GM19452 (cell line): Measurements from ENCODE around the gene DIRAS3.
"Not testable (repeated sequence)": the region's sequence is repeated elsewhere in the genome, so short reads cannot be mapped to it uniquely, and the experiment has no call there.

Experiments used
- ATAC-seq: cut with Tn5 transposase; IDR thresholded peaks from one replicate; pipeline ENCODE4 v1.9.1; 2021; ENCODE audit not compliant: unreplicated experiment

DIRAS3 gene

DNA sequence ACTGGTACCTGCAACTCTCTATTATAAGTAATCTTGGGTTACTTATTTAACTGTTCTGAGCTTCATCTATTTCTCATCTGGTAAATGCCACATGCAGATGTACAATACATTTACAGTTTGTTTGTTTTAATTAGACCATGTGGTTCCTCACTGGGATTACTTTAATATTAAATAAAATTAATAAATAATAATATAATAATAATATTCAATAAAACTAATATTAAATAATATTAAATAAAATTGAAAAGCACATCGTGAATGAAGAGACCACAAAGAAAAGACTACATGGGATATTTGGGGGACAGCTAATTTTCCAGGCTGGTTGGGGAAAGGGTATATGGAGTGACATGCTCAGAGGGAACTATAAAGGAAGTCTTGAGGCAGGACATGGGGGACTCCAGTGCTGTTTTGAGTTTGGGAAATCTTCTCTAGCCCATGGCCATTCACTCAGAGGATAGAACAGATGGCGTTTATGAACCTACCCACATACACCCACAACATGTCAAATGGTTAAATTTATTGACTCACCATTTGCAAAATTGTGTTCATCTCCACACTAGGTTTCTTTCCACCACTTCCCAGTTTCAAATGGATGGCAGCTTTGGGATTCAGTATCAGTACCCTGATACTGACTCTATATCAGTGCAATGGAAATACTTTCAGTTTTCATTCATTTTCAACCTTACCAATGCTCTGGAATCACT is 25.6 kb downstream of the DIRAS3 start:
- ATAC-seq: no peak

DNA sequence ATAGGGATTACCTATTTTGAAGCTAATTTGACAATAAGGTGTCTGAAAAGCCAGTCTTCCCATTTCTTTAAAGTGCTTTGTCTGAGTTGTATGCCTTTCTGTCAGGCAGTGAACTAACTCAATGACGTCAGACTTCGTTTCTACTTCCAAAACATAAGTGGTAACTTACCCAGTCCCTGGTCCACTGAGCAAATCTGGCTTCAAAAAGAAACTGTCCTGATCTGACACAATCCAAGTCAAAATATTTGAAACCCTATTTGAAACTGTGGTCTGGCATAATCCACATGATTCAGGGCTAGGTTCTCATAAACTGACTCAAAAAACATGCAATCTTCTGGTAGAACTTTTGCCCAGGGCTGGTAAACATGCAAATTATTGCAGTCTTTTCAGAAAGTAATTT is 34.0 kb downstream of the DIRAS3 start:
- ATAC-seq: no peak

DNA sequence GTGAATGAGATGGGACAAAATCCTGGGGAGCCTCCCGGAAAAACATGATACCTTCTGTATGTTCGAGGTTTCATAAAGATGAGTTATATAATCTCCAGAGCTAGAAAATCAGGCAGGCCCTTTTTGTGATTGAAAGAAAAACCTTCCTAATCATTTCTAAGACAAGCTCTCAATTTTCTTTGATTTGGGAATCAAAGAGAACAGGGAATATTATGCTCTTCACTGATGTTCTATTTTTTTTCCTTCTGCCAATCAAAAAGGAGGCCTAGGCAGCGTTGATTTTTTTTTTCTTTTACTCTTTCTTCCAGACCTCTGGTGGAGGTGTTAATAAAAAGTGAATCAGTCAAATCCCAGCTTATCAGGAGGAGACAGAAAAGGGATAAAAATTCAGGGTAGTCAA is 34.5 kb downstream of the DIRAS3 start:
- ATAC-seq: no peak

DNA sequence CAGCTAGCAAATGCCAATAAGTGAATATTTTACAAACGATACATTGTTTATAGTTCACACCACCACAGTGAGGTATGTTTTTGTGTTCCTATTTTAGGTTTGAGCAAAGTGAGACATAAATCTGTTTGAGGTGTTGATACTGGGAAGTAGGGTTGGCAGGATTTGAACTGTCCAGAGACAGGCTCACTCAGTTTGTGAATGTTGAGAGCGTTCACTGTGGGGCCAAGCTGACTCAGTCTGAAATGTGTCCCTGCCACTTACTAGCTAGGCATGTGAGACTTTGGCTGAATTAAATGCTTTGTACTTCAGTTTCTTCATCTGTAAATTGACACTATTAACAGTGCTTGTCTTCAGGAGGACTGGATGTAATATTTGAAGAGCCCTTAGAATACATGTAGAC is 35.1 kb downstream of the DIRAS3 start:
- ATAC-seq: no peak

DNA sequence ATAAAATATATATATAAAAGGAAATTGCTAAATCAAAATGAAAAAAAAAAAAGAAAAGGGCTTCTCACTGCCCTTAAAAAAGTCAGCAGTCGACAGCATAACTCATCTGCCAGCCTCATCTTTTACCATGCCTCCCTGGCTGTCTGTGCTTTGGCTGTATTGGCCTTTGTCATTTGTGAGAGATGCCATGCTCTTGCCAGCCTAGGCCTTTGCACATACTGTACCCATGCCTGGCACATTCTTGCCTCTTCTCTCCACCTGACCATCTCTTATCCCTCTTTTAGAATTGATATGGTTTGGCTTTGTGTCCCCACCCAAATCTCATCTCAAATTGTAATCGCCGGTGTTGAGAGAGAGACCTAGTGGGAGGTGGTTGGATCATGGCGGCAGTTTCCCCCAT is 37.1 kb downstream of the DIRAS3 start:
- ATAC-seq: no peak

DNA sequence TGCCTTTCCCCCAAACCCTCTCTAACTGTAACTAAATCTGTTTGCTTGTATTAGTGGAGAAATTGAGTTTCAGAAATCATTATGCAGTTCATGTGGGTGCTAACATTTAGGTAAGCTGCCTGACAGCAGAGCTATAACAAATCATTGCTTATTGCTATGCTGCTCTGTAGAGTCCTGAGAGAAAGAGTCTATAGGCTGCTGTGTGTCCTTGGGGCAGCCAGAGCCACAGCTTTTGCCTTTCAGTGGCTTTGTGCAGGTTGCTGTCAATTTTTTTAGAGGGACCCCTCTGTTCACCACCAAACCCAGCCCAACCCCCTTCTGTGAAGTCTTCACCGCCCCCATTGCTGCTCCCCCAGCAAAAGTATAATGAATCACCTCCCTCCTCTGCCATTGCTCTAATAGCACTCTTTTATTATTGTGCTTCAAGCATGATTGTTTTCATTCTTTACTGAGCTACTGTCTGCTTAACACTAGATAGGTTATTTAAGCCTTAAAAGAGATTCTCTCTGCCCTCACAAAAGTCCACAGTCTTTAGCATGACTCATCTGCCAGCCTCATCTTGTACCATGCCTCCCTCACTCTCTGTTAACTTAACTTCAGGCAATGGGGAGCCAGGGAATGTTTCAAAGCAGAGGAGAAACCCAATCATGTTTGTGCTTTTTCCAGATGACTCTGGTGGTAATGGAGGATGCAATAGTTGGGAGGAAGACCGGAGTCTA is 38.6 kb downstream of the DIRAS3 start:
- ATAC-seq: no peak

DNA sequence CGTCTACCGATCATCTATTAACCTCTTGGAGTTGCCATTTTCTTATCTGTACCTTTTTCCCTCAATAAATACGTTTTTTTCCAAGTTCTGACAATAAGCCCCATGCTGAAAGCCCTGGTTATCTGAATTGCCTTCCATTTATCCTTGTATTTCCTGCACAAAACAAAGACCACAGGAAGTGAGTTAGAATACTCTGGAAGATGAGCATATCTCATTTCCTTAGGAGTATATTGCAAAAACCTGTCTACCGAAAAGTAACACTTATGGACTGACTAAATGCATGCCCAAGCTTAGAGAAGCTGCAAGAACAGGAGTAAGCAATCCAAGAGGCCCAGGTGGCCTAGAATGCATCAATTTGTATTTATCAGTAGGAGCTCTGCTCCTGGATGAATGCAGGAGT is 39.9 kb downstream of the DIRAS3 start:
- ATAC-seq: no peak

DNA sequence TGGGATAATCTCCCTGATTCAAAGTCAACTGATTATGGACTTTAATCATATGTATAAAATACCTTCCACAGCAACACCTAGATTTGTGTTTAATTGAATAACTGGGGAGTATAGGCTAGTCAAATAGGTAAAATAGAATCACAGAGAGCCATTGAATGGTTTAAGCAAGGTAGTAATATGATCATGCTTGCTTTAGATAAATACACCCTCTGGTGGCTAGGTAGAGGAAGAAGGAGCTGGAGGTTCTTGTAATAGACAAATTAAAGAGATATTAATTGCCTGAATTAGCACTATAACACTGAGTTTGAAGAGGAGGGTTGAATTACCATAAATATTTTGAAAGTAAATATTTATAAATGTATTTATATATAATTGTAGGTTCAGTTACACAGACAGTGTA is 40.3 kb downstream of the DIRAS3 start:
- no peak for ATAC-seq

DNA sequence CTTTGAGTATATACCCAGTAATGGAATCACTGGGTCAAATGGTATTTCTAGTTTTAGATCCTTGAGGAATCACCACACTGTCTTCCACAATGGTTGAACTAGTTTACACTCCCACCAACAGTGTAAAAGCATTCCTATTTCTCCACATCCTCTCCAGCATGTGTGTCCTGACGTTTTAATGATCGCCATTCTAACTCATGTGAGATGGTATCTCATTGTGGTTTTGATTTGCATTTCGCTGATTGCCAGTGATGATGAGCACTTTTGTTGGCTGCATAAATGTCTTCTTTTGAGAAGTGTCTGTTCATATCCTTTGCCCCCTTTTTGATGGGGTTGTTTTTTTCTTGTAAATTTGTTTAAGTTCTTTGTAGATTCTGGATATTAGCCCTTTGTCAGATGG is 46.8 kb downstream of the DIRAS3 start:
- not testable (repeated sequence) for ATAC-seq

DNA sequence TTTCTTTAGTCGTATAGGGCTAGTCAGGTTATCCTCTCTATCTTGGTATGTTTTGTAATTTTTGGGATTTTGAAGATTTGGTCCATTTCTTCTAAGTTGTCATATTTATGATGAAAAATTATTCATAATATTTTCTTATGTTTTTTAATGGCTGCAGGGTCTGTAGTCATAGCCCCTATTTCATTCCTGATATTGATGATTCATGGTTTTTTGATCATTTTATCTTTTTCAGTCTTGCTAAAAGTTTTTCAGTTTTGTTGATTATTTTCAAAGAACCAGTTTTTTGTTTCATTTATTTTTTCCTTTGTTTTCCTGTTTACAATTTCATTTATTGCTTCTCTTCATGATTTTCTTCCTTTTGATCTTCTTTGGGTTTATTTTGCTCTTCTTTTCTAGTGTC is 50.2 kb downstream of the DIRAS3 start:
- ATAC-seq: no peak

DNA sequence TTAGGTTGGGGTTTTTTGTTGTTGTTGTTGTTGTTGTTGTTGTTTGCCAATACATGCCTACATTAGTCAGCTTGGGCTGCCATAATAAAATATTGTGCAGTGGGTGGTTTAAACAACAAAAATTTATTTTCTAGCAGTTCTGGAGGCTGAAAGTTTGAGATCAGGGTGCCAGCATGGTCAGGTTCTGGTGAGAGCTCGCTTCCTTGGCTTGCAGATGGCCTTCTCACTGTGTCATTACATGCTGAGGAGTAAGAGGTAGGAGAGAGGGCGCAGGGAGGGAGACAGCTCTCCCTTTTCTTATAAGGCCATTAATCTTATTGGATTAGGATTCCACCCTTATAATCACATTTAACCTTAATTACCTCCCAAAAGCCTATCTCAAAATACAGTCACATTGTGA is 52.7 kb downstream of the DIRAS3 start:
- no peak for ATAC-seq
